LNCAP (cell line): ENCODE measurements around the gene KIRREL3.

ENCODE experiments used
- CTCF ChIP-seq: fragments of 450-650 bp; IDR thresholded peaks from 2 replicates; pipeline ENCODE4 v1.5.1; 2017; ENCODE audit warnings: mild to moderate bottlenecking

The KIRREL3 gene

GRCh38 chr11:126421271-126421671 is 579.3 kb downstream of the KIRREL3 start:
- TF ChIP-seq CTCF, result no peak

DNA sequence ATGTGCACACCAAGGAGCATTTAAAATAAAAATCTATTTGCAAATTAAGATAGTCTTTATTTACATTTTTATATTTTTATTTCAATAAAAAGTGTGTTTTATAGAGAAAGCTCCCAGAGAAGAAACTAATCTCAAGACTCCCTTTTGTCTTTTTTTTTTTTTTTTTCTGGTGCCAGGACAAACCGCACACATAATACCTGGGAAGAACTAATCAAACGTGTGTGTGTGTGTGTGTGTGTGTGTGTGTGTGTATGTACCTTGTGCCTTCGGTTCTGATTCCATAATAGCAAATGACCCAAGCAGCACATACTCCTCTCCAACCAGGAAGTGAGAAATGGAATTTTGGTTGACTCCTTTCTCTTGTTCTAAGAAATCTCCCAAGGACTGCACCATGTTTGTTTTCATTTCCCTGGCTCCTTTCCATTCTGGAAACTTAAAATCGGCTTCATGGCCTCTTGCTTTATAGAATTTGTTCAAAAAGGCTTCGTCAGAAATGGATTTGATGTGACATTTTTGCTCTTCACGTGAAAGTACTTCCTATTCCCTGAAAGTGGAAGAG is 579.8 kb downstream of the KIRREL3 start:
- TF ChIP-seq CTCF, result no peak

GRCh38 chr11:126419801-126420697 is 580.5 kb downstream of the KIRREL3 start:
- no peak for TF ChIP-seq CTCF

- no peak for TF ChIP-seq CTCF
Measured at GRCh38 chr11:126418887-126419286, 581.7 kb downstream of the KIRREL3 start.

GRCh38 chr11:126417091-126417862 is 583.3 kb downstream of the KIRREL3 start:
- TF ChIP-seq CTCF, result no peak

DNA sequence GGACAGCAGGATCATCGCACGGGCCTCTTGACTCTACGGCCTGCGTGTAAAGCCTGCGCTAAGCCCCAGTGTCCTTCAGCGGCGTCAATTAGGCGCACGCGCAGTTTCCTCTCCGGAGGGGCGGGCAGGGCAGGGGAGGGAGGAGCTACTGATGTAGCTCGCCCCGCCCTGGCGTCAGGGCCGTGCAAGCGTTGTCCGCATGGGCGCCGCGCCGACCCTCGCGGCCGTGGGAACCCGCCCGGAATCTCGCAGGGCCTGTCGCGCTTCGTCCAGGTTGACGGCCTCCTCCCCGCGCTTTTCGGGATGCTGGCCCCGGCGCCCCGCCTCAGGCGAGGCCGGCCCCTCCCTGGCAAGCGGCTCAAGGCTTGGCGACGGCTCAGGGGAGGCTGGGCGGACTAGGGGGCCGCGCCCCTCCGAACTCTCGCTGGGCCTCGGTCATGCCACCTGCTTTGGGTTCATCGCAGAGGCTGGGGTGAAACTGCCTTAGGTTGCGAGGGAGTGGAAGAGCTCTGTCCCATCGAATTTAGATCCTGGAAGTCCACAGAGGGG is 584.0 kb downstream of the KIRREL3 start:
- TF ChIP-seq CTCF, result no peak

DNA sequence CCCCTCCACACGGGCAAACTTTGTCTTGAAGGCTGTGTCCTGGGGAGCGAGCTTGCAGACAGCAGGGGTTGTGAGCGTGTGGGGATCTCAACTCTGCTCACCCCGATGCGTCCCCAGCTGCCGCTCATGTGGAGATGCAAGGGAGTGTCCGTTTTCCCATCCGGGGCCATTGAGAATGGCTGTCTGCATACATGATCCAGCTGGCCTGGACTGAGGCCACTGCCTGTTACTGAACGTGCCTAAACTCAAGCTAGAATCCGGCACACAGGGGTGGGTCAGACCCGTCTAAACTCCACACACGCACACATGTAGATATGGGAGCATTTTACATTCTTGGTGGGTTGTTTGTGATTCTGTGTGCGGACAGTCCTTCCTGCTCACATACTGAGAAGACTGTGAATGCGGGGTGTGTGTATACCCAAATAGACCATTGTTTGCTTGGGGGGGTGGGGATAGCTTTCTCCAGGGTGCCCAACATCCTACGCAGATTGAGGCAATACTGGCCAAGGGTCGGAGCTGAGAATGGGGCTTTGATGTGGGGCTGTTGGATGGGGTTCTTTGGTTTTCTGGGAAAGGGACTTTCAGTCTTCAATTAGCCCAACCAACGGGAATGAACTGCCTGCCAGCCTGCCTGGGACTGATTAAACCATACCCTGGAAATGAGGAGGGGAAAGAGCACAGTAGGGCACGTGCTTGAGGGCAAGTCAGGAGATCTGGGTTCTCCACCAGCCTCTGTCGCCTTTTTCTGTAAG is 584.7 kb downstream of the KIRREL3 start:
- no peak for TF ChIP-seq CTCF
